A172 (cell line): Measurements from ENCODE around the gene NF1. TPM values are rescaled to one million over a fixed set of nuclear protein-coding genes. Genes with fewer than 3 reads are reported as not detected.
"Not testable (repeated sequence)": the region's sequence is repeated elsewhere in the genome, so short reads cannot be mapped to it uniquely, and the experiment has no call there.

Experiments
- DNase-seq: peaks from one replicate; pipeline ENCODE4 v3.0.0-alpha.2; 2015; ENCODE audit warnings: low spot score
- total RNA-seq: library from RNA; depleted of rRNA; stranded (reverse); fragments of >200 nt; shearing (Covaris generic); gene quantifications from 2 replicates; pipeline ENCODE4 v1.2.3, GENCODE V29; 2014

The NF1 gene
- total RNA-seq, 1 experiment from 2014 or later = 32.7 TPM

DNA sequence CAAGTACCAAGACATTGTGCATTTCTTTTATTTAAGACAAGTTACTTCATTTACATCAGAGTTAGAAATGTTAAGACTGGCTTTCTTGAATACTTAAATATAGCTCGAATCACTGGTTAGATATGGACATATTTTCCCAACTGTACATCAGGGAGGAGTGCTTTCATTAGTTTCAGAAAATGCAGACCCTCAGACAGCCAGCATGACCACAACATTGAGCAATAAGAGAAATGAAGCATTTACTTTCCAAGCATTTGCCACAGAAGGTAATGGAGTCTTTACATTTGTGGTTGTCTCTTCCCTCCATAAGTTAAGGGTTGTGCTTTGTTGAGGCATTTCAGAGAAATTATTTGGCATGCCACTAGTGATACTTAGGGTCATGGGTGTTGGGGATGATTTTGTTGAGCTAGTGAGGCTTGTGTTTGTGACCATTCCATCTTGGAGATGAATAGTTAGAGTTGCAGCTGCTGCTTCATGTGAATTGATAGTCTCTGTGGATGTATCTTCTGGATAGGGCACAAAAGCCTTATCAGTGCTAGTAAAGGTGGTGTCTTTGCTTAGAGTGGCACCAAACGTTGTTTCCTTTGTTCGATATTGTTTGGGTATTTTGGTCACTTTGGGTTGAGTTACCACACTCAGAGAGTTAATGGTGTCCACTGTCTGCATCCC lies 200.2 kb downstream of the NF1 start:
- no peak for DNase-seq

DNA sequence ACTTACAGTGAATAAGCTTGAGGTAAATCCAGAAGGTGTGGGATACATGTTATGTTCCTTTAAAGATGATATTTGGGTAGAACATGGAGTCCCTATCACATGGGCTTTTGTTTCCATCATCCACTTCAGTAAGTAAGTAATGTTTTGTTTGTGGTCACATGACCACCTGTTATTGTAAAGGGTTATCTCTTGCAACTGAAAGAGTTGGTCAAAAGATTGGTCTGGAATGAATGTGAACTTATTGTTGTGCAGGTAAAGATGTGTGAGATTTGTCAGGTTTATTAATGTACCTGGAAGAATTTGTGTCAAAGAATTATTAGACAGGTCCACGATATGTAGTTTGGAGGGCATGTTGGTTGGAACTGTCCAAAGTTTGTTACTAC lies 200.7 kb downstream of the NF1 start:
- no peak for DNase-seq

DNA sequence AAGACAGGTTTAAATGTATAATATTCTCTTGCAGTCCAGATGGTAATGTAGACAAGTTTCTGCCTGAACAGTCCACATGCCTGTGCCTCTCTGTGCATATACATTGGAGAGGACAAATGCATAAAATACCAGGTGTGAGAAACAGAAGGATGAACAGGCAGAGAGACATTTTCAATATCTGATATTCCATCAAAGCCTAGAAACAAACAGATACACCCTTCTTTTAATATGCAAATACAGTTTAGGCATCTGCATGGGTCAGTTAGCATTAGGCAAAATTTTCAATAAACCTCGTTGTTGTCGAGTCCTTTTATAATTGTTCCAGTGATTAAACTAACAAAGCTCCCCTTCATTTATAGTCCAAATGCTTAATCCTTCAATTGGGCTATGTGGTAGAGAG lies 201.4 kb downstream of the NF1 start:
- DNase-seq = no peak

DNA sequence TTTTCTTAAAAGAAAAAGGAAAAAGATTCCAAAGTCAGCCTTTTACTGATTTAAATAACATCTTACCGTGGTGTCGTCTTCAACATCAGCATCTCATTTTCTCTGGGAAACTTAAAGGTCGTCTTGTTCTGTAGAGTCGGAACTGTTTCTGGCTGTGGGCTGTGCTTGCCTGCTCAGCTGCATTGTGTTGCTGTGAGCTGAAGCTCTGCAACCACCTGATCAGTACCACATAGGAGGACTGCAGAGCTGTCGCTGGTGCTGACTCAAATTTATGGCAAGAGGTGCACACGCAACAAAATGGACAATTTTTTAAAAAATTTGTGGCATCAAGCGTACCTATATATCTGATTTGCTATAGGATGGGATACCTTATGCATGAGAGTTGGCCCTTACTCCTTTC lies 202.3 kb downstream of the NF1 start, which contains the start of gene OMG:
Gene OMG (minus strand): TSS at position 150 of the 400 bp plus-strand sequence. CDS start 908 bp downstream, outside the sequence.
- no peak for DNase-seq

DNA sequence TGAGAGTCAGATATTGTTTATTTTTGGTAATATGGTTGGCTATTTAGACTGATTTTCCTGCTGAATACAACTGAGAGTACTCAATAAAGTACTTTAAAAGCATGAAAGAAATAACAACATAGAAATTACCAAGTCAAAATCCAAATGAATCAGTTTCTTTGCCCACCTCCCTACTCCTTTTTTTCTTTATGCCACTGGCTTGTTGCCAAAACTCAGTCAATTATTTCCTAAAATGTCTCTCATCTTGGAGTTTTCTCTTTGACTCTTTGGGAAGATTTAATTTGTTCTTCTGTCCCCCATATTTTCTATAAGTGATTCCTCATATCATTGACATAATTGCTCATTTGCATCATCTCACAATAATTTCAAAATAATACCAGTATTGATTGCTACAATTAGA lies 204.8 kb downstream of the NF1 start:
- no peak for DNase-seq

DNA sequence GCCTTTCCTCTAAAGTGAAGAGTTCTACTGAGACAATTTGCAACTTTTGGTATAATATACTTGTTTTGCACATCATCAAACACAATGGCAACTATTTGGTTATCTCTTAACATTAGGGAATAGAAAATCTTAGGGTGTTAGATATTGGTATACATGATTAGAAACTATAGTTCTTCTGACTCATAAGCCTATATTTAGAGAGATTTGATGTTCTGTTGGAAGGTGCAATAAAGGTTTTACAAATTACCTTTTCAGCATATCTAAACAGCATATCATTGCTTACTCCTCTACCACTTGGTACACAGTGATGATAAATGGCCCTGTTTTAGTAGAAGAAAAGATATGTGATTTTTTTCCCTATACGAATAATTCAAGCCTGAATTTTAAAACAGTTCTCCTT lies 212.9 kb downstream of the NF1 start:
- DNase-seq = no peak

DNA sequence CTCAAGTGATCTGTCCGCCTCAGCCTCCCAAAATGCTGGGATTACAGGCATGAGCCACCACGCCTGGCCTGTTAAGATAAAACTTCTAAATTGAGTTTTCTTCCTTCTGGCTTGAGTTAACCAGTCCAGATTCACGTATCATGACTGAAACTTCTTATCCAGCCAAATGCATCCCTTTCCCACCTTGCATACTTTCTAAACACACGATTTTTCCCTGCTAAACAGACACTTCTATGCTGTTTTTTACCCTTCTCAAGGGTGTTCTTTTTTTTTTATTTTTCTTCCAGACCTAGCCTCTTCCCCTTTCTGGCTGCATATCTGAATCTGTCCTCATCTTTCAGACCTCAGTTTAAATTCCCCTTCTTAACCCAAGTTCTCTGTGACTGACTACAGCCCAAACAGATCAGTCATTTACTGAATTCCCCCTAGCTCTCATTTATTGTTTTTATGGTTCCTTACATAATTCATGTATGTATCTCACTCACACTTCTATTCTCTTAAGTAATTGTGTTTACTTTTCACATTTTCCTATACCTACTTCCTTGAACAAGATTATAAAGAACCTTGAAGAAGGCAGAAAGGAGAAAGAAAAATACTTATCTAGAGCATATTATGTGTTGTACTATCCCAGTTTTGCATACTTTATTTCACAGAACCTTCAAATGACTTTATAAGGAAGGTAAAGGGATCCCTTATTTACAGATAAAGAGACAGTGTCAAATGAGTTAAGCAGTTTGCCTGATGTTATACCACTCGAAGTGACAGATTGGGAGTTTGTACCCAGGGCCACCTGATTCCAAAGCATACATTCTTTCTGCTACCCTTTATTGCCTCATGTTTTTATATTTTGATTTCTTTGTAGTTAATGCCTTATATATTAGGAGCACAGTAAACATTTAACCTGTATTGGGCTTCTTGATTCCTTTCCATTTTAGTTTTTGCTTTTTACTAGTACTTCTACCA lies 213.9 kb downstream of the NF1 start:
- no peak for DNase-seq

DNA sequence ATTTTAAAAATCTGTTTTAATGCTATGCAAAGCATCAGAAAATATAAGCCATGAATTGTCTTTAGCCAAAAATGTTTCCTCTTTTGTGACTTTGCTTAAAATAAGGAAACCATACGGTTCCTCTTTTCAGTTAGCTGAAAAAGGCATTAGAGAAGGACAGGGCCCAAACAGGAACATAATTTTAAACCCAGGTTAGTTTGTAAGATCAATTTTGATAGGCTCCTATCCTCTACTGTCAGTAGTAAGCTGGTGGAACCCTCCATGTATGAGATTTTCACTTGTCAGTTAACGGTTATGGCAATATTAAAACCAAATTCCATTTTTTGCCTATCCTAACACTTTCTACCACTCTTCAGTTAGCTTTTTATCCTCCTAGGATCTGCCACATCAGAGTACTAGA lies 214.8 kb downstream of the NF1 start:
- DNase-seq = no peak

DNA sequence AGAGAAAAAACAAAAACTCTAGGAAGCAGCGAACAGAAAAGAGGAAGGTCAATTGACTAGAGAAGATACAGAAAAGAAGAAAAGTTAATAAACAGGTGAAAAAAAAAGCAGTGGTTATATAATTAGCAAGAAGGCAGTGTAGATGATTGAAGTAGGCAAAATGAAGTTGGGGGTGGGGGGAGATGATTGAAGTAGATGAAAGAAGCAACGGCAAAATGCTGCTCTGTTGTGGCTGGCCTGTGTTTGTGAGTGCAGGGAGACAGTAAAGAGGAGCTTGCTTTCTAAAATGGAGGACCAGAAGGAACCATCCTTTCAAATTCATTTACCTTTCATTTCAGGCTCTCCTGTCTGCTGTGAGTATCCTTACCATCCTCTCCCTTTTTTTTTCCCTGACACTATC lies 215.5 kb downstream of the NF1 start:
- no peak for DNase-seq

DNA sequence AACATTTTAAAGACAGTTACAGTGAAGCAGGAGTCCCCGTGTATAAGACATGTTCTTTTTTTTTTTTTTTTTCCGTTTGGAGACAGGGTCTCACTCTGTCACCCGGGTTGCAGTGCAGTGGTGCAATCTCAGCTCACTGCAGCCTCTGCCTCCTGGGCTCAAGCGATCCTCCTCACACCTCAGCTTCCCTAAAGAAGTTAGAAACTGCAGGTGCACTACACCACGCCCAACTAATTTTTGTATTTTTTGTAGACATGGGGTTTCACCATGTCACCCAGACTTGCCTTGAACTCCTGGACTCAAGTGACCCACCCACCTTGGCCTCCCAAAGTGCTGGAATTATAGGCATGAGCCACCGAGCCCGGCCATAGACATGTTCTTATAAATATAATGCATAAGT lies 216.1 kb downstream of the NF1 start:
- DNase-seq = no peak

DNA sequence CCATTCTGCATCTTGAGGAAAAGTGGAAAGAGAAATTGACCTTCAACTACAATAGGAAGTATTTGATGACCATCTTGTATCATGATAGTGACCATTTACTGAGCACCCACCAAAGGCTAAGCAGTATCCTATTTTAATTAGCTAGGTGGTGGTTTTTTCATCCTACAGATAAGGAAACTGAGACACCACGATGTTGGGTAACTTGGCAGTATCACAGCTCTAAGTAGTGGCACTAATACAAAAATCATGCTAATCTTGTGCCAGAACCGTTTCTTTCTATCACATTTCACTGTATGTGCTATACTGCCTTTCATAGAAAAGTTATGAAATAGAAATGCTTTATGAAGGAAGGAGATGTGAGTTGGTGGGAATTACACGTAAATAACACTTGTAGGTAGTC lies 216.7 kb downstream of the NF1 start:
- DNase-seq = no peak

DNA sequence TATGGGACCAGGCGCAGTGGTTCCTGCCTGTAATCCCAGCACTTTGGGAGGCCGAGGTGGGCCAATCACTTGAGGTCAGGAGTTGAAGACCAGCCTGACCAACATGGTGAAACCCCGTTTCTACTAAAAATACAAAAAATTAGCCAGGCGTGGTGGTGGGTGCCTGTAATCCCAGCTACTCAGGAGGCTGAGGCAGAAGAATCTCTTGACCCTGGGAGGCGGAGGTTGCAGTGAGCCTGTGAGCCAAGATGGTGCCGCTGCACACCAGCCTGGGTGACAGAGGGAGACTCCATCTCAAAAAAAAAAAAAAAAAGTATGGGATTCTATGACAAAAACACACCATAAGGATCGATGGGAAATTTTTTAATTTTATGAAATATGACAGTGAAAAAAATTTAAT lies 217.4 kb downstream of the NF1 start:
- DNase-seq = not testable (repeated sequence)

DNA sequence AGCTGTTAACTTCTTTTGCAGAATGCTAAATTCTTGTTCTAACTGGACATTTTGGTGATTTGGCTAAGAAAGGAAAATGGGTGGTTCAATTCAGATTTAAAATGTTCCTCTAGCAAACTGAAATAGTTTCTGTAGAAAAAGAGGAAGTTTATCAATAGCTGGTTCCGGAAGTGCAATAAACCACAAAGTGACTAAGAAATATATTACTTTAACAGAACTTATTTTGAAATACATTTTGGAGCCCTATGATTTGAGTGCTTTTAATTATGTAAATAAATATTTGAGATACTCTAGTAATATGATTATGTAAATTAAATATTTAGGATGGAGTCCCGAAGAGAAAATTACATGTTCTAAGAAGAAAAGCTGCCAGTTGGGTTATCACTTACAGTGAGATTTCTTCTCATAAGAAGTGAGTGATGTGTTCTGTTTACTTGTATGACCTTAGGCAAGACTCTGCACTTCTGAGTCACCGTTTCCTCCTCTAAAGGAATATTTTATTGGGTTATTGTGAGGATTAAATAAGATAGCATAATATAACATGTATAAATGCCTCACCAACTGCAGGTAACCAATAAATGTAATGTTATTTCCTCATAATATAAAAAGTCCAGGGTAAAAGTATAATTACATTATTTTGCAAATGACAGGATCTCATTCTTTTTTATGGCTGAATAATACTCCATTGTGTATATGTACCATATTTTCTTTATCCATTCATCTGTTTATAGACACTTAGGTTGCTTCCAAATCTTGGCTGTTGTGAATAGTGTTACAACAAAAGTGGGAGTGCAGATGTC lies 219.4 kb downstream of the NF1 start, which contains the start of gene EVI2B:
Gene EVI2B (minus strand): TSS at position 73 of the 800 bp plus-strand sequence. CDS start 8,445 bp downstream, outside the sequence.
- peak; percentile 69 for DNase-seq

DNA sequence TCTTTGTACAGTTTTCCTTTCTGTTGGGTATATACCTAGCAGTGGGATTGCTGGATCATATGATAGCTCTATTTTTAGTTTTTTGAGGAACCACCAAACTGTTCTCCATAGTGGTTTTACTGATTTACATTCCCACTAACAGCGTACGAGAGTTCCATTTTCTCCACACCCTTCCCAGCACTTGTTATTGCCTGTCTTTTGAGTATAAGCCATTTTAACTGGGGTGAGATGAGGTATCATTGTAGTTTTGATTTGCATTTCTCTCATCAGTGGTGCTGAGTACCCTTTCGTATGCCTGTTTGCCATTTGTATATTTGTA lies 220.0 kb downstream of the NF1 start:
- DNase-seq = no peak

DNA sequence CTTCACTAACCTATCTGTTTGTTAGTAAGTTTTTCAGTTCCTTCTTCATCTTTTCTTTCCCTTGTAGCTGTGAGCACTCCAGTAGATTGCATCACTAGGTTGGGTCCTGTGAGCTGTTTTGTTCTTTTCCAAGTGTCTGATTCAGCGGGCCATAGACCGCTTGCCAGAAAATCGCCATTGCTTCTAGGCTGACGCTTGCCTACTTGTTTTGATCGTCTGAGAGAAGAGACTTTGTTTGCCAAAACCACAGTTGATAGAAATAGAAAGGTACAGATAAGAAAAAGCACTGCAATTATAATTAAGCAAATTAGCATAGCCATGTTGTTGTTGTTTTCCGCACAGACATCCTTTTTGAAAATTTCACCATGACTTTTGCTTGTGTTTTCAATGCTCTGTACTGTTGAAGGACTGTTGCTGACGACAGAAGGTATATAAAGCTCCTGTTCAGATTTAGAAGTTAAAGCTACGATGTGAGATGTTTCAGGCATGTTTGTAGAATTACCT lies 223.6 kb downstream of the NF1 start:
- DNase-seq = peak; percentile 82

DNA sequence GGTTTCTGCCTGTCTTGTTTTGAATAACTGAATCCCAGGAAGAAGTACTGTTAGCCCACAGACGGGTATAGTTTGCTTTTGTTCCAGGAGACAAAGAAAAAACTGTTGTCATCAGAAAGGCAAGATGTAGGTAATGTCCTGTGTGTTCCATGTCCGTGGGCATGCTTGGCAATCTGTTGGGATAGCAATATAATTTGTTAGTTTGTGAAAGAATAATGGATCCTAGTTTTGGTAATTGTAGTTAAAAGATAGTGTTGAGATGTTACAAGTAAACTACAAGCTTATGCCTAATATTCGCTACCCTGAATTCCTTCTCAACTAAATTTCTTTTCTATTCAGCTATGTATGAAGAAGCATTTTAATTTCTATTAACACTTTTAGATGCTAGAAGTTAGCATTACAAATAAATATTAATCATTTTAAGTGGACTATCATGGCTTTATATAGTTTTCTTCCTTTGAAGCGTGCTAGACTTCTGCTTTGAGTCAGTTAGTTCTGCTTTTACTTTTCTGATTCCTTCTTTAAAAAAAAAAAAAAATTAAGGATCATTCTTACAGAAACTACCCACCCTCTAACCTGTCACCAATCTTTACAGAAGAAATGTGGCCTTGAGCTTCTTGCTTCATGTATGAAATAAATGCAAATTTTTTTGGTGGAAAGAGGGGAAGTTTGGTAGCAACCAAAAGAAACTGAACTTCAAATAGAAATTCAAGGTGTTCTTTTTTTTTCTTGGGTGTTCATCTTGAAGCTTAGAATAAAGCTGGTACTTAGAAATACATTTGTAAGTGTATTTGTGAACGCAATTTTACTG lies 224.3 kb downstream of the NF1 start:
- DNase-seq = peak; percentile 32

DNA sequence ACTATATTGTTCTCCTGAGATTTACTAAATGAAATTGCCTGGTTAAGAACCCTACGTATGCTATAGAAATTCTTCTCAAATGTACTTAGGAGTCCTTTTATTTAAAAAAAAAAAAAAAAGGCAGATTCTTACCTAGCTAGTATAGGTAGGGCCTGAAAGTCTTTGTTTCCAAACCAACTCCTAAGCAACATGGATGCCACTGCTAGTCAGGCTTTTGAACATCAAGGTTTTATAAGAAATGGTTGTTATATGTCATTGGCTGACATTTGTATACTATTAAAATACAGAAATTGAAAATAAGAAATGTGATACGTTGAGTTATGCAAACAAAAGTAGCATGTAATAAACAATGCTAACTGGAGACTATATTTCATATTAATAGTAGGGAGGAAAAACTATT lies 225.5 kb downstream of the NF1 start:
- DNase-seq = no peak

DNA sequence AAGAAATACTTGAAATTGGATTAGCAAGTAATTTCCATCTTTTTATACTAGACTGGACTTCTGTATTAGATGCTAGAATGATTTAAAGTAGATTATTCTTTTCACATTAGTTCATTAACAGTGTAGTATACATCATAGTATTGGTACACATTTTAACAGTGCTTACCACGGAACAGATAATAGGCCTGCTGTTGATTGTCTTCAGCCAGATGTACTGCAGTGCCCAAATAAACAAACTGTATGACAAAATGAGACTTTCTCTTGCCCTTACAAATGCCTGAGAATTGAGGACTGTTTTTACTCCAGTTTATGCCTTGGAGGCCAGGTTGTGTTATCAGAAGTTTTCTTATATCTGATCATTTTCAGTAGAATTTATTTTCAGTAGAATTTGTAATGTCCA lies 226.0 kb downstream of the NF1 start:
- peak; percentile 7 for DNase-seq

DNA sequence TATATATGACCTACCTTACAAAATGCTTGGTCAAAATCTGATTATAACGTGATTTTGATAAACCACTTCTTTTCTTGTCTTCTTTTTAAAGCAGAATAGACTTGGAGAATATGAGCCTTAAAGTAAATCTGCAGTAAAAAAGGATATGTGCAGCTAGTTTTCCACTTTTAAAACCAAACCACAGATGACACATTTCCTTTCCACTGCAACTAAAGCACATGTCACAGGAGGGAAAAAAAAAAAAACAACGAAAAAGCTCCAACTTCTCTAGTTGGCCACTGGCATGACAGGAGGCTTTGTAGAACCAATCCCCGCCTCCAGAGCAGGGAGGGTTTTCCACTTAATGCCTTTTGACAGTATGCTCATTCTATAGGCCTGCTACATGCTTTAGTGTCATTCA lies 226.7 kb downstream of the NF1 start, which contains the start of gene EVI2A:
Gene EVI2A (minus strand): TSS at position 142 of the 400 bp plus-strand sequence. CDS start 2,609 bp downstream, outside the sequence.
- peak; percentile 93 for DNase-seq

DNA sequence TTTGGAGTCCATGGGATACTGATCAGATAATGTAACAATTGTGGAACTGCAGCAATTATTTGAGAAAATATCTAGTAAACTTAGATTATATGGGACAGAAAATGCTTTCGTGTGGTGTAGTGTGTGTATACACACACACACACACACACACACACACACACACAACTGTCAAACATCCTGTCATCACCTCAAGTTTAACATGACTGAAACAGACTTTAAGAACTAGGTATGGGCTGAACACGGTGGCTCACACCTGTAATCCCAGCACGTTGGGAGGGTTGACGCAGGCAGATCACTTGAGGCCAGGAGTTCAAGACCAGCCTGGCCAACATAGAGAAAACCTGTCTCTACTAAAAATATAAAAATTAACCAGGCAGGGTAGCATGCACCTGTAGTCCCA lies 227.2 kb downstream of the NF1 start:
- DNase-seq = no peak

DNA sequence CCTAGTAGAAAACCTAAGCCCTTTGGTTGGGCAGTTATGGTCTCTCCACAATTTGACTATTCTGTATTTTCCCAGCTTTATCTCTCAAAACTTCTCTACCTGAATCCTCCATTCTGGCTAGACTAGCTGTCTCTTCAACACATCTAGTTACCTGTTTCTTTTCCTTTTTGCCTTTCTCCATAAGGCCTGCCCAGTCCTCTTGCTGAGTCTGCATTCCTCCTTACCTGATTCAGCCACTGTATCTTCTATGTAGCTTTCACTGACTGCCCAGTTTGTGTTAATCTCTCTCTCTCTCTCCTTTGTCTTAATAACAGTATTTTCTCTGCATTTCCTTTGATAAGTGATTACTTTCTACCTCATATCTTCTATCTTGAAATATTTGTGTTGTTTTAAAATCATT lies 228.8 kb downstream of the NF1 start:
- no peak for DNase-seq
